SKM-1 (cell line): ENCODE measurements around the gene MLEC.

Experiments
- DNase-seq: peaks from one replicate; lab custom pipeline; 2025; ENCODE audit not compliant: unreplicated experiment; lab: John Stamatoyannopoulos, UW

The MLEC gene

DNA sequence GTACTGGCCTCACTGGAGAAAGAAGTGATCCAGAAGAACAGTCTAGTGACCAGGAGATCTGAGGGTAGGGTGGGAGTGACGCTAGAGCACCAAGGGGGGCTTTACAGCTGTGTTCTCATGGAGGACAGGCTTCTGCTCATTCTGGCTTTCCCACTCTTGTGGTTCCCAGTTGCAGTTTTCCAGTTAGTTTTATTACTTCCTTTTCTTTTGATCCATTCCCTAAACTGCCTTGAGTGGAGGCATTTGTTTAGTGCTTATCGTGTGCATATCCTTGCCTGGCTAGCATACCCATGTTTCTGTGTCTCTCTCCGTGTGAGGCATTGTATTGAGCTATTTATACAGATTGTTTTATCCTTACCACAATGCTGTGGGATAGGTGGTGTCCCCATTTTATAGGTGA, 4.0 kb downstream of the MLEC start:
- DNase-seq: no peak

DNA sequence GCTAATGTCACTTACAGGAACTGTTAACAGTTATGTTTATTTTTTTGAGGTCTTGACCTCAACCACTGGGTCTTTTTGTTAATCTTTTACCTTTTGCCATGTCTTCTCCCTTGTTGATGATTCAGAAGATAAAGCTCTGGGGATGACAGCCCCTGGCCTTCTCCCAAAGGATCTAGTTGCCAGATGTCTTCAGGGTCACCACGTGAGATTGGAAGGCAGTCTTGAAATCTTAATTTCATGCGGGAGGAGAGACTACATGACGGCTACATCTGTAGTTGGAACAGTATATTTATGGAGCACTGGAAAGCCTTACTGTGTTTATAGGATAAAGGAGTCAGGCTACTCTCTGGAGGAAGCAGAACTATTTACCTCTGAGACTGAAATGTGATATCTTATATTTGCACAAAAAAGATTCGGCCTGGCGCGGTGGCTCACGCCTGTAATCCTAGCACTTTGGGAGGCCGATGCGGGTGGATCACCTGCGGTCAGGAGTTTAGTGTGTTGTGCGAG, 5.6 kb downstream of the MLEC start:
- DNase-seq: no peak

DNA sequence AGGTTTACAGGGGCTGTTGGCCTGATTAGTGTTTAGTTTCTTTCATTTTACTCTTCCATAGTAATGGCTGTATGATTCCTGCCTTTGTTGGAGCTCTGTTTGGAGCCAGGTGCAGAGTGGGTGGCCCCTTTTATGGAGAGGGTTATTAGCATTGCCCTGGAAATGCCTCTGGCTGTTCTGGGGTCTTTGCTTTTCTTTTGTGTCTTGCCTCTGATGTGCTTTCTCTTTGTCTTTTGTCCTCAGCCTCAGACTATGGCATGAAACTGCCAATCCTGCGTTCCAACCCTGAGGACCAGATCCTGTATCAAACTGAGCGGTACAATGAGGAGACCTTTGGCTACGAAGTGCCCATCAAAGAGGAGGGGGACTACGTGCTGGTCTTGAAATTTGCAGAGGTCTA, 6.9 kb downstream of the MLEC start:
- DNase-seq: no peak

DNA sequence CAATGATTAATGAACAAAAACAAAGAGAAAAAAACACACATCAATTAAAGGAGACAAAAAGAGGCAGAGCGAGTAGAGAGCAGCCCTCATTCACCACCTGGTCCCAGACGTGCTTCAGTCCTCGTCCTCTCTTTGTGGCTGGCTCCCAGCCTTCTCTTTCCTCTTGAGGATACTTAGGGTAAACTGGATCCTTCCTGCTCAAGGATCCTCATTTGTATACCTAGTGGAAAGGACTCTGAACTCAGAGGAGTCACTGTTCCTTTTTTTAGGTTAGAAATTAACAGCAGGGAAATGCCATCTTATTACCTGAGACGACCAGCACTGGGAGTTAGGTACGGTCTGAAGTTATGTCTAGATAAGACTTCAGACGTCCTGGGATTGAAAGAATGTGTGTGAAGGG, 9.7 kb downstream of the MLEC start:
- no peak for DNase-seq

DNA sequence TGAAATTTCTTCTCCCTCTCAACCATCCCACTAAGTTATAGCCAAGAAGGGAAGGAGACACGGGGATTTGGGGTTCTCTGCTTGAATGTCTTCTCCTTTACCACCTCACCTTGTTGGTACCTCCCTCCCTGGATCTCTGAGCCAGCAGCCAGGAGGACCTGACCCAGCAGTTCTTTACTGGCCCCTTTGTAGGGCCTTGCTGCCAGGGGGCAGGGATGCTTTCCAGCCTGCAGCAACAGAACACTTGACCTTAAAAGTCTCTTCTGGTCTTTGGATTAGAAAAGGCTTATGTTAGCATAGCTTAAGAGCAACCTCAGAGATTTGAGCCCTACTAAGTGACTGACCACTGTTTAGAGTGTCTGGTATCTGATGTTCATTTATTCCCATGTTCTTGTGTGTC, 10.4 kb downstream of the MLEC start:
- no peak for DNase-seq

DNA sequence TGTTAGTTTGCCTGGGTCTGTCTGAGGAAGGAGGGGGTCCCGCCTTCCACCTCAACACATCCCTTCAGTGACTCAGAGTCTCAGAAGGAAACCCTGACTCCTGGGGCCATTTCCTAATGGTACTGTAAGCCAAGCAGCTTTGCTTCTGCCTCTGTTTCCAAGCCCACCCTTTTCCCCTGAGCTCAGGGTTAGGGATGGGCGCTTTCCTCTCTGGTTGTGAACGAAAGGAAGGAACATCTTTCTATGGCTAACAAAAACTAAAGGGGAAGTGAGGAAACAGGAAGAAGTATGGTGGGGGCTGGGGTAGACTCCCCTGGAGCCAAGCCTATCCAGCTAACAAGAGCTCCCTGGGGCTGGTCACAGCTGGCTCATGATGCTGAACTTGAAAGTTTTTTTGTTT, 11.7 kb downstream of the MLEC start:
- peak; percentile 14 for DNase-seq

DNA sequence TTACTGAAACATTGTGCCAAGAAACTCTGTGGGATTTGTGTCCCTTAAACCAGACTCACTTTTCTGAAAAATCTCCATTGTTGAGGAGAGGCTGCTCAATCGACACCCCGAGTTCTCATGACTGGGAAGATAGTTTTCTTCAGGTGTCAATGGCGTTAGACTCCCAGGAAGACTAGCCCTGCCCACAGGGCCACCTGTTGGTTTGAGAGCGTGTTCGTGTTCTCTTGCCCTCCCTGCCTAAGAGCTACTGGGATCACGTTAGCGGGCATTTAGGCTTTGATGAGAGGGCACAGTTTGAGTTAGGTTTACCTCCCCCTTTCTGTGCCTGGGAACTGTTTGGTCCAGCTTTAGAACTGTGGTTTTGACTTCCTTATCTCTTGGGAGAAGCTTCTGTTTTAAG, 12.6 kb downstream of the MLEC start:
- DNase-seq: no peak

DNA sequence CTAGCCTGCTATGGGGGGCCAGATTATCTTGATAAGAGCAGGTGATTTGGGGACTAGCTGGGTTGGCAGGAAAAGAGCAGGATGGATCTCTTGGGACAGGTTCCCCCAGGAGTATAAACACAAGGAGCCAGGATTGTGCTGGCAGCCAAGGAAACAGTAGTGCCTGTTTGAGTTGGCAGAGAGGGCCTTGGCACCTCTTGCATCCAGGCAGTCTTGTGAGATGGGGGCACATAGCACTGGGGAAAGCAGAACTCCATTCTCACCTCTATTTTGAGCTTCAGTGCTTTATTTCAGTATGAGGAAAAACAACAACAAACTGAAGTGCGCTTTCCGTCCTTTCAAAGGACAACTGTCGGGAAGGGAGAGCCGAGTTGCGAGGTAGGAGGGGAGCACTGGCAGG, 13.9 kb downstream of the MLEC start:
- DNase-seq: no peak

DNA sequence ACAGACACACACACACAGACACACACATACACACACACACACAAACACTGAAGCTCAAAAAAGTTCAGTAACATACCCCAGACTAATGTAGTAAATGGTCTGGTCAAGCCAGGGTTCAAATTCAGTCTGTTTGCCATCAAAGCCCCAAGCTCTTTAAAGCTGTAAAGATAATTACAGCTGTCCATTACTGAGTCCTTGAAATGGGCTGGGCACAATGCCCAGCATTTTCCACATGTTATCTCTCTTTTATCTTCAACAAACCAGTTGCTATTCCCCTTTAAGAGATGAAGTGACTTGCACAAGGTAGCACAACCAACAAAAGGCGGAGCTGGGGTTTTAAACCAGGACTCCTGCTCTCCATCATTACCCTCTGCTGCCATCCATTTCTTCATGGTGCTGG, 15.7 kb downstream of the MLEC start:
- DNase-seq: no peak

DNA sequence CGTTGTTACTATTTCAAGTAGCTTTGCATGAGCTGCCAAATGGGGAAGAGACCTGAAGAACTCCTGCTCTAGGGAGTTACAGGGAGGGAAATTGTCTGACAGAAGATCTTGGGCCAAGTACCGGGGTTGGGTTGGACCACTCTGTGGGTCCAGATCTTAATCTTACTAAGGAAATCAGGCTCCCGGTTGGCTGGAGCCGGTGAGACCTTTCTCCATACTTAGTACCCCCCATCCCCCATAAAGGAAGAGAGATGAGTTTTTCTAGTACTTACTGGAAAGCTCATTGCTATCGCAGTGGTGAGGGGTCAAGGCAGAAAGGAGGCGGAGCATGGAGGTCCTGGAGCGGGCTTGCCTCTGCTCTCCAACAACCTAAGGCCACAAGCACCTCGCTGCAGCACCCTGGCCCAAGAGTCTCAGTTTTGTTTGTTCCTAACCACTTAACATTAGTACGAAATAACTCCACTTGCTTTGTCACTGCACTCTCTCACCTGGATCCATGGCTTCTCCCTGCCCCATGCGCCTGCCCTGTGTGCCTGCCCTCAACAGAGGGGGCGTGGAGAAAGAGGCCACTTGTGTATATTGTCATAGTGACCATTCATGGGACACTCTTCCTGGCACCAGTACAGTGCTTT, 16.5 kb downstream of the MLEC start:
- DNase-seq: no peak

DNA sequence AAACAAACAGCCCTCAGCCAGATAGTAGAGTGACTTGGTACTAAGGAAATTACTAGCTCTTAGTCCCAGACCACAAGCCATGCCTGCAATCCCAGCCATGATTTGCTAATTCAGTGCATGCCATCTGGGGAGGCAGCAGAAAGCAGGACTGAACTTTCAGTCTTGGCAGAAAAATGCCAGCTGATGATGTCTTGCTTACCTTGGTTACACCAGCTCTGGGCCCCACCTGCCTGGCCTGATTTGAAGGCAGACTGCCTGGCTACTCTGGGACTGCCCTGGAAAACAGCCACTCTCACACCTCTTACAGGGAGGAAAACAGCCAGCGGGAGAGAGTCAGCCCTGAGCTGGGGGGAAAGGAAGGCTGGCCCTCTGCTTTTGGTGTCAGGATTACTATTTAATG, 18.7 kb downstream of the MLEC start:
- no peak for DNase-seq

DNA sequence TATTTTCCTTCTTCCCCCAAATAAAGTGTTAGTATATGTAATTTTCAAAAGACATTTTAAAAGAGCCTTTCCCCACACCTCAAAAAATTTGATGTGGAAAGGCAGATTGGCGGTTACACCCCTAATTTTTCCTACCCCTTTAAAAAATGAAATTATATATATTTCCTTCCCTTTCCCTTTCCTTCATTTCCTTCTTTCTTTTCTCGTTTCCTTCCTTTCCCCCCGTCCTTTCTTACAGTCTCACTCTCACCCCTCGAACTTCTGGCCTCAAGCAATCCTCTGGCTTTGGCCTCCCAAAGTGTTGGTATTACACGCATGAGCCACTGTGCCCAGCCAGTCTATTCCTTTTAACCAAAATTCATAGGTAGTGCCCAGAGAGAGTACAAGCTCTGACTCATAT, 19.1 kb downstream of the MLEC start:
- DNase-seq: no peak

DNA sequence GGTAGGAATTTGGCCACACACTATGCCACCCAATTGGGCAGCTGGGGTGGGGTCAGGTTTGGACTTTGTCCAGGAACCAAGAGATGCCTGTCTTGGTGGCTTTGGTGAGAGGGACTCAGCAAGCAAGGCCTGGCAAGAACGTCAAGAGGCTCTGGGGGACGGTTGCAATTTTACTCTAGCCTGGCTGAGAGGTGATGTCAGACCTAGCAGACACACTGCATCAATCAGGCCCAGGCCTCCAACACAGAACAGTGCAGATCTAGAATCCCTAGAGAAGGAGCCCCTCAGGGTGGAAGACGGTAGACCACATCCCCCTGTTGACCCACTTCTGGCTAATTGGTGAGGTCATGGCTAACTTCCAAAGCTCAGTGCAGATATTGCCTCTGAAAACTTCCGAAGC, 21.7 kb downstream of the MLEC start:
- no peak for DNase-seq

DNA sequence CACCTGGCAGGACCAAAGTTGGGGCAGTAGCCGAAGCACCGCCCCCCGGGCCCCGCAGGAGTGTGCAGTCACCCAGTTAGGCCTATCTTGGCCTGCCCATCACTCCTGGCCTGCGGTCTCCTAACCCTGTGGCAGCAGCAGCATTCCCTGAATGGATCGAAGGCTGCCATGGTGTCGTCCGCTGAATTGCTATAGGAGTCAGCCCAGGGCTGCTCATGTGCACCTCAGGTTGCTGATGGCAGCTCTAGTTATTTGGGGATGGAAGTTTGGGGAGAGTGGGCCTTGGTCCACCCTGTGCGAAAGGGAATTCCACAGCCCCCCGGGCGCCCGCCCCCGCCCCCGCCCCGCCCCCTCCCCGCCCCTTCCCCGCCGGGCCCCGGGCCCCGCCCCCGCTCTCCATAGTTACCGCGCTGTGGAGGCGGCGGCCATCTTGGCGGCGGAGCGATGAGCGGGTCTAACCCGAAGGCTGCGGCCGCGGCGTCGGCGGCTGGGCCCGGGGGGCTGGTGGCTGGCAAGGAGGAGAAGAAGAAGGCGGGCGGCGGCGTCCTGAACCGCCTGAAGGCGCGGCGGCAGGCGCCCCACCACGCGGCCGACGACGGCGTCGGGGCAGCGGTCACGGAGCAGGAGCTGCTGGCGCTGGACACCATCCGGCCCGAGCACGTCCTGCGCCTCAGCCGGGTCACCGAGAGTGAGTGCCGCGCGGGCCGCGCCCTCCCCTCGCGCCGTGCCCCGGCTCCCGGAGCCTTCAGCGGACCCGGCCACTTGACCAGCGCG, 23.3 kb downstream of the MLEC start, which contains the start of gene UNC119B:
Gene UNC119B (plus strand): TSS at position 428 of the 774 bp plus-strand sequence. CDS start 17 bp downstream, at position 445.
- DNase-seq: no peak

DNA sequence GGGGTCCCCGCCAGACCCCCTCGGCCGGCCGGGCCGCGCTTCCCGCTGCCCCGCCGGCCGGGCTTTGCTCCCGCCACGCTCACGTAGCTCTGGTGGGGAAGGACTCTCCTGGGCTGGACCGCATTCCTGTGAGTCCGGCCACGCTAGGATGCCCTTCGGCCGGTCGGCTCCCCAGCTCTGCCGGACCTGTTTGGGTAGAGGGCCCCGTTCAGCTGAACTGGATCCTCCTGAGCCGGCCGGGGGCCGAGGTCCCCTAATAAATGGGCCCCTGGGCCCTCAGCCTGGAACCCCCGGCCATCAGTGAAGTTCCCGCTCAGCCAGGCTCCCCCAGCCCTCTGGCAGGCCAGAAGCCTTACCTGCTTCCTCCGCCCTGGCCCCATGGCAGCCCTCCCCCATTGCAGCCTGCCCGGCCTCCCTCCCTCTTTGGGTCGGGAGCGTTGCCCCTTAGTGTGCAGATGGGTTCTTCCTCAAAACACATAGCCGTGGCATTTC, 23.9 kb downstream of the MLEC start:
- DNase-seq: no peak

DNA sequence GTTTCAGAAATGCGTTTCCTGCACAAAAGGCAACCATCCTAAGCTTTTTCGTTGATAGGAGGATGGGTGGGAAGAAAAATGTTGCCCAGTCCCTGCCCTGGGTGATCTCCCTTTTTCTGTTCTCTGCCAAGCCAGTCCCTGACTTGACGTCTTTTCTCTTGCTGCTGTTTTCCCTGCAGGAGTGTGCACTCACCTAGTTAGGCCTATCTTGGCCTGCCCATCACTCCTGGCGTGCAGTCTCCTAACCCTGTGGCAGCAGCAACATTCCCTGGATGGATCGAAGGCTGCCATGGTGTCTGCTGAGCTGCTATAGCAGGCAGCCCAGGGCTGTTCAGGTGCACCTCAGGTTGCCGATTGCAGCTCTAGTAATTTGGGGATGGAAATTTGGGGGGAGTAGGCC, 24.5 kb downstream of the MLEC start:
- DNase-seq: no peak

DNA sequence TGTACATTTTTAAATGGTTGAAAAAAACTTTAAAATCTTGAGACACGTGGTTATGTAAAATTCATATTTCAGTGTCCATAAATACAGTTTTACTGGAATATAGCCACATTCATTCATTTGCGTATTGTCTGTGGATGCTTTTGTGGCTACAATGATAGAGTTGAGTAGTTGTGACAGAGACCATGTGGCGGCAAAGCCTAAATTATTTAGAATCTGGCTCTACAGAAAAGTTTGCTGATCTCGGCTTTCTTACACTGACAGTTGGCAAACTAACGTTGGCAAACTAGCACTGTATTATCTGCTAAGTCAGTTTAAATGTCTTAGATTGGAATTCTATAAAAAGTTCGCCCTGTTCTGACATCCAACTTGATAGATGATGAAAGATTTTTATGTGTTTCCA, 25.7 kb downstream of the MLEC start:
- DNase-seq: no peak

DNA sequence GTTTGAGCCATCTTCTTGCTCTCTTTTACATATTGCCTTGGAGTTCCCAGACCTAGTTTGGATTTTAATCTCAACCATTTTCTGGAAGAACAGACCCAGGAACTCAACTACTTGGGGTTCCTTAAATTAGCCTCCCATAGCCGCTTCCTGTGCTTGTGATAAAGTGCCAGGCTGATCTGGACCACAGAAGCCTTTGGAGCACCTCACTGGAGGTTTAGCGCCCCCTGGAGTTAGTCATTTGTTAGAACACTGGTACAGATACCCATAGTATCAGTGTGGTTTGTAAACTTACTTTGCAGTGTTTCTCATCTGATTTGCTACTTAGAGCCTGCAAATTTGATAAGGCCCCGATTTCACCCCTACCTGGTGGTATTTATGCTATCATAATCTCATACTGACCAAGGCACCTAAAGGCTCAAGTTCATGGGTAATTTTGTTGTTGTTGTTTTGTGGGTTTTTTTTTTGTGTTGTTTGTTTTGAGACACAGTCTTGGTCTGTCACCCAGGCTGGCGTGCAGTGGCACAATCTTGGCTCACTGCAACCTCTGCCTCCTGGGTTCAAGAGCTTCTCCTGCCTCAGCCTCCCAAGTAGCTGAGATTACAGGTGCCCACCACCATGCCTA, 27.0 kb downstream of the MLEC start:
- DNase-seq: peak; percentile 14

DNA sequence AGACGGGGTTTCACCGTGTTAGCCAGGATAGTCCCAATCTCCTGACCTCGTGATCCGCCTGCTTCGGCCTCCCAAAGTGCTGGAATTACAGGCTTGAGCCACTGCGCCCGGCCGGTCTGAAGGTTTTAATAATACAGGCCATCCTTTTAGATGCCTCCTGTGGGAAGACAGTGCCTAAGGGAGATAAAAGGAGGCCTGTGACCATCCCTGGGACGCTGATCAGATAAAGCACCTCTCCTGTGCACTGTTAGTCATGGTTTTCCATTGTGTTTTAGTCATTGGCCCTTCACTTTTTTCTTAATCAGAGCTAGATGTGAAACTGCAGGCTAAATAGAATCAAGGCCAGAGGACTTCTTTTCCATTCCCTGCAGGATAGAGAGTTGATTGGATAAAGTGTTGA, 31.1 kb downstream of the MLEC start:
- DNase-seq: no peak

DNA sequence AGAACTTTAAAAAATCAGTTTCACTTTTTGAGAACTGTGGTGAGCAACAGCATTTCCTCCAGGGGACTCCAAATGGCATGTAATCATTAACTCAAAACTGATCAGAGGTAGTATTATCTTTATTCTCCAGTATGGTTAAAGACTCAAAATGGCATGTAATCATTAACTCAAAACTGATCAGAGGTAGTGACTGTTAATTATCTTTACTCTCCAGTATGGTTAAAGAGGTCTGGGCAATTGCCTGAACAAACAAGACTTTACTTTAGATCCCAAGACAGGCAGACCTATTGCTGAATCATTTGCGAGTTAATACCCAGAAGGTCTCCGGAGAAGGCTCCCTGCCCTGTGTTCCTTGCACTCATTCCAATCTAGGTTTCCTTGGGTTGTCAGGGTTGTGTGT, 32.1 kb downstream of the MLEC start:
- DNase-seq: no peak

DNA sequence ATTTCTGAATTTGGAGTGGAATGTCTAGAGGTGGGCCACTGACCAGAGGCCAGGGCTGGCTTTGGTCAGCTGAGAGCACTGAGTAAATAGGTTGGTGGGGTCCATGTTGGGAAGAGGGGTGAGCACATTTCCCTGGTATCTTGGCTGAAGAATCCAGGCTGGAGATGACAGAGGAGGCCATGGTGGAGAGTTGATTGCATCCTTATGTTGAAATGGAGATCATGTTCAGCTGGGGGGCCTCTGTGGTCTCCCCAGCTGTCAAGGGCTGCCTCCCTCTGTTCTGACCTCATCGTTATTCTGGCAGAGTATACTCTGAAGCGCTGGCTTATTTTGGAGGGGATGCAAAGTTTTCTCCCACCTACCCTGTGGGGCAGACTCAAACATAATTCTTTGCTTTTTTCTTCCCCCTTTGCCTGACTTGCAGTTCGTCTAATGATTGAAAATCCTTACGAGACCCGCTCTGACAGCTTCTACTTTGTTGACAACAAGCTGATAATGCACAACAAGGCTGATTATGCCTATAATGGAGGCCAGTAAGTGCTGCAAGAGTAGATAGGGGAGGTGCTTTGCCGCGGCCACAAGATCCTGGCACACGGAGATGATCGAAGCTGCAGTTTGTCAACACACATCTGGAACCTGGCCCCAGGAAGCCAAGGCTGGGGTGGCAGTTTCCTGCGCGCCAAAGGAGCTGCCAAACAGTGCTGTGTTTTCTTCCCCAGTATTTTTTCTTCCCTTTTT, 32.7 kb downstream of the MLEC start:
- DNase-seq: no peak
